Measurements from ENCODE around the gene CDH4. TPM values are rescaled to one million over a fixed set of nuclear protein-coding genes. Genes with fewer than 3 reads are reported as not detected.

The CDH4 gene
- total and polyA plus RNA-seq, 2 donors, result 0.04 to 0.42 TPM

- DNase-seq (ENCODE audit: extremely low spot score), result no peak
- WGBS, result 82% methylated on average over 11 of the region's 11 CpGs
Observed at GRCh38 chr20:61769286-61769832, 517.3 kb downstream of the CDH4 start.

GRCh38 chr20:61770113-61770585, 518.1 kb downstream of the CDH4 start:
- H3K4me1 ChIP-seq (ENCODE audit: insufficient read depth), result no peaks in the 10 kb centered on the region
- no peak for DNase-seq (ENCODE audit: extremely low spot score)
- H3K36me3 ChIP-seq (ENCODE audit: insufficient read depth), result no peaks in the 10 kb centered on the region
- WGBS, result 89% methylated on average over 16 of the region's 16 CpGs
- H3K4me3 ChIP-seq (ENCODE audit: low read depth, low read length), result no peak overlapping the region
- H3K27ac ChIP-seq (ENCODE audit: low read depth), result no peak overlapping the region

More at GRCh38 chr20:61769286-61769832, 517.3 kb downstream of the CDH4 start:
- Histone ChIP-seq H3K36me3 (ENCODE audit: insufficient read depth) (no peaks in the 10 kb centered on the region), H3K4me3 (ENCODE audit: low read depth, low read length) (no peak overlapping the region), H3K4me1 (ENCODE audit: insufficient read depth) (no peaks in the 10 kb centered on the region), H3K27ac (ENCODE audit: low read depth) (no peak overlapping the region)

- H3K4me1 ChIP-seq (ENCODE audit: insufficient read depth), result no peaks in the 10 kb centered on the region
- 82% methylated on average over 8 of the region's 8 CpGs for WGBS
- DNase-seq (ENCODE audit: extremely low spot score), result no peak
Observed at GRCh38 chr20:61771805-61772350, 519.8 kb downstream of the CDH4 start.

GRCh38 chr20:61772828-61773631, 521.0 kb downstream of the CDH4 start:
- Histone ChIP-seq H3K36me3 (ENCODE audit: insufficient read depth) (no peaks in the 10 kb centered on the region), H3K4me3 (ENCODE audit: low read depth, low read length) (no peak overlapping the region), H3K27ac (ENCODE audit: low read depth) (no peak overlapping the region), H3K4me1 (ENCODE audit: insufficient read depth) (no peaks in the 10 kb centered on the region)
- DNase-seq (ENCODE audit: extremely low spot score), result no peak
- WGBS, result 81% methylated on average over 53 of the region's 53 CpGs

More at GRCh38 chr20:61771805-61772350, 519.8 kb downstream of the CDH4 start:
- Histone ChIP-seq H3K27ac (ENCODE audit: low read depth) (no peak overlapping the region), H3K4me3 (ENCODE audit: low read depth, low read length) (no peak overlapping the region), H3K36me3 (ENCODE audit: insufficient read depth) (no peaks in the 10 kb centered on the region)

- Histone ChIP-seq H3K36me3 (ENCODE audit: insufficient read depth) (no peaks in the 10 kb centered on the region), H3K4me1 (ENCODE audit: insufficient read depth) (no peaks in the 10 kb centered on the region), H3K4me3 (ENCODE audit: low read depth, low read length) (no peak overlapping the region), H3K27ac (ENCODE audit: low read depth) (no peak overlapping the region)
- 74% methylated on average over 14 of the region's 14 CpGs for WGBS
- DNase-seq (ENCODE audit: extremely low spot score), result no peak
Observed at GRCh38 chr20:61773926-61774587, 522.0 kb downstream of the CDH4 start.

- WGBS, result 73% methylated on average over 4 of the region's 4 CpGs
Observed at GRCh38 chr20:61775423-61775822, 523.4 kb downstream of the CDH4 start.

GRCh38 chr20:61776491-61777075, 524.5 kb downstream of the CDH4 start:
- 72% methylated on average over 18 of the region's 18 CpGs for WGBS
- DNase-seq (ENCODE audit: extremely low spot score), result no peak
- H3K4me3 ChIP-seq (ENCODE audit: low read depth, low read length), result no peak overlapping the region
- H3K36me3 ChIP-seq (ENCODE audit: insufficient read depth), result no peaks in the 10 kb centered on the region
- H3K27ac ChIP-seq (ENCODE audit: low read depth), result no peak overlapping the region
- H3K4me1 ChIP-seq (ENCODE audit: insufficient read depth), result no peaks in the 10 kb centered on the region

More at GRCh38 chr20:61775423-61775822, 523.4 kb downstream of the CDH4 start:
- Histone ChIP-seq H3K27ac (ENCODE audit: low read depth) (no peak overlapping the region), H3K36me3 (ENCODE audit: insufficient read depth) (no peaks in the 10 kb centered on the region), H3K4me1 (ENCODE audit: insufficient read depth) (no peaks in the 10 kb centered on the region), H3K4me3 (ENCODE audit: low read depth, low read length) (no peak overlapping the region)
- DNase-seq (ENCODE audit: extremely low spot score), result no peak

- Histone ChIP-seq H3K4me1 (ENCODE audit: insufficient read depth) (no peaks in the 10 kb centered on the region), H3K4me3 (ENCODE audit: low read depth, low read length) (no peak overlapping the region), H3K27ac (ENCODE audit: low read depth) (no peak overlapping the region), H3K36me3 (ENCODE audit: insufficient read depth) (no peaks in the 10 kb centered on the region)
- DNase-seq (ENCODE audit: extremely low spot score), result no peak
- WGBS, result 81% methylated on average over 24 of the region's 24 CpGs
Observed at GRCh38 chr20:61777773-61778494, 525.9 kb downstream of the CDH4 start.

GRCh38 chr20:61778495-61778863, 526.4 kb downstream of the CDH4 start:
- Histone ChIP-seq H3K4me3 (ENCODE audit: low read depth, low read length) (no peak overlapping the region), H3K27ac (ENCODE audit: low read depth) (no peak overlapping the region), H3K4me1 (ENCODE audit: insufficient read depth) (no peaks in the 10 kb centered on the region), H3K36me3 (ENCODE audit: insufficient read depth) (no peaks in the 10 kb centered on the region)
- no peak for DNase-seq (ENCODE audit: extremely low spot score)
- WGBS, result 78% methylated on average over 8 of the region's 8 CpGs

GRCh38 chr20:61779176-61779965, 527.3 kb downstream of the CDH4 start:
- WGBS, result 86% methylated on average over 27 of the region's 27 CpGs
- DNase-seq (ENCODE audit: extremely low spot score), result no peak
- H3K4me3 ChIP-seq (ENCODE audit: low read depth, low read length), result no peak overlapping the region
- H3K36me3 ChIP-seq (ENCODE audit: insufficient read depth), result no peaks in the 10 kb centered on the region
- H3K4me1 ChIP-seq (ENCODE audit: insufficient read depth), result no peaks in the 10 kb centered on the region
- no peak overlapping the region for H3K27ac ChIP-seq (ENCODE audit: low read depth)

- DNase-seq (ENCODE audit: extremely low spot score), result no peak
- H3K27ac ChIP-seq (ENCODE audit: low read depth), result no peak overlapping the region
- WGBS, result 73% methylated on average over 7 of the region's 7 CpGs
- no peak overlapping the region for H3K4me3 ChIP-seq (ENCODE audit: low read depth, low read length)
- no peaks in the 10 kb centered on the region for H3K4me1 ChIP-seq (ENCODE audit: insufficient read depth)
- H3K36me3 ChIP-seq (ENCODE audit: insufficient read depth), result no peaks in the 10 kb centered on the region
Observed at GRCh38 chr20:61780066-61780465, 528.0 kb downstream of the CDH4 start.

- Histone ChIP-seq H3K27ac (ENCODE audit: low read depth) (no peak overlapping the region), H3K36me3 (ENCODE audit: insufficient read depth) (no peaks in the 10 kb centered on the region), H3K4me3 (ENCODE audit: low read depth, low read length) (no peak overlapping the region), H3K4me1 (ENCODE audit: insufficient read depth) (no peaks in the 10 kb centered on the region)
- DNase-seq (ENCODE audit: extremely low spot score), result no peak
- WGBS, result 83% methylated on average over 18 of the region's 18 CpGs
Observed at GRCh38 chr20:61784801-61785566, 532.9 kb downstream of the CDH4 start.

Data from urinary bladder (tissue), 4 donors.